ENCODE data around the gene MTNR1A.

DNA sequence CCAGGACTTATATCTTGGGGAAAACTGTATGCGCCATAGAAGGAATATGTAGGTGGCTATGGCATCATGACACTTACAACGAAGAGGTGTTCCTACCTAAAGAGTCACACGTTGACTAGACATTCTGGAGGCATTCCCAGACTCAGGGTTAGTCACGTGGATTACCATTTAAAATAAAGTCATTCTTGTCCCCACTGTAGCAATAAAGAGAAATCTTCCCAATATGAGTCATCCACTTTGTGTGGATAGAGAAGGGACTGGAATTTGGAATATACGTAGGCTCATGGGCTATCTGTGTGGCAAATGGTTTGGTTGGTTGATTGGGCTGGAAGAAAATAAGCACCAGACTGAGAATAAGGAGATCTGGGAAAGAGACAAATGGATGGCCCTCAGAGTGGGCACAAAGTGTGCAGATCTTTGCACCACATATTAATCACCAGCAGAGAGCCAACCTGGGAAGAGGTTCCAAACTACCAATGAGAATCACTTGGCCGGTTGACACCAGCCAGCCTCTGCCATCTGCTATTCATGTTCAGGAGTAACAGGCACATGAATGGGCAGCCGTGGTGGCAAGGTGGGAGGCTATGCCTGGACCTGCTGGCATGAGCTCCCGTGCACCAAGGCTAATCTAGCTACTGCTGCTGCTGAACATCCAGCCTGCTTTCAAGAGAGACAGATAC is 41.0 kb downstream of the MTNR1A start:
- TF ChIP-seq FOXM1 (IDR thresholded peaks at IDR 0.05; ENCODE audit: borderline replicate concordance) (no peak), BHLHE40 (IDR thresholded peaks at IDR 0.05; ENCODE audit: borderline replicate concordance) (no peak), ELF4 (IDR thresholded peaks at IDR 0.05) (no peak), SUZ12 (IDR thresholded peaks at IDR 0.05) (no peak)

Data from HEK293T (cell line).